PFSK-1 (cell line): ENCODE data around the gene NT5DC1.

Experiments used
- FOXP2 ChIP-seq: optimal IDR thresholded peaks from 2 replicates; pipeline ENCODE3; 2011; ENCODE audit warnings: borderline replicate concordance, control low read depth, inconsistent platforms; ENCODE audit not compliant: insufficient read depth; ENCODE audit errors: extremely low read length, extremely low read depth
- POLR2AphosphoS5 ChIP-seq: IDR thresholded peaks from 2 replicates; pipeline ENCODE4 v1.6.1; 2012; ENCODE audit warnings: low read depth, mild to moderate bottlenecking, control low read depth, low read length, moderate library complexity
- REST ChIP-seq, 2 experiments: IDR thresholded peaks; 2 replicates each; pipeline versions ENCODE4 v1.6.1 to v1.8.0; 2011 to 2012; ENCODE audit warnings: low read depth in 2 of 2, low read length in 2 of 2, control low read depth in 1 of 2, inconsistent platforms in 1 of 2, mild to moderate bottlenecking in 1 of 2, moderate library complexity in 1 of 2; ENCODE audit not compliant: insufficient read depth in 1 of 2
- SIN3A ChIP-seq: IDR thresholded peaks from 2 replicates; pipeline ENCODE4 v1.6.1; 2012; ENCODE audit warnings: mild to moderate bottlenecking, low read length, moderate library complexity, borderline replicate concordance; ENCODE audit not compliant: insufficient read depth
- TAF1 ChIP-seq: IDR thresholded peaks from 2 replicates; pipeline ENCODE4 v1.6.1; 2012; ENCODE audit warnings: low read length, control low read depth, borderline replicate concordance; ENCODE audit not compliant: insufficient read depth

NT5DC1 gene

GRCh38 chr6:116168148-116168547 is 67.5 kb downstream of the NT5DC1 start:
- no peak for TF ChIP-seq REST (IDR thresholded peaks at IDR 0.05; ENCODE audit: insufficient read depth in 1 of 2, low read depth in 2 of 2, low read length in 2 of 2)
- TF ChIP-seq SIN3A: no peak
- TF ChIP-seq POLR2AphosphoS5: no peak

GRCh38 chr6:116169880-116170279 is 69.2 kb downstream of the NT5DC1 start:
- TF ChIP-seq SIN3A: no peak
- no peak for TF ChIP-seq TAF1
- TF ChIP-seq REST (IDR thresholded peaks at IDR 0.05; ENCODE audit: insufficient read depth in 1 of 2, low read depth in 2 of 2, low read length in 2 of 2): no peak
- TF ChIP-seq POLR2AphosphoS5: no peak
- TF ChIP-seq FOXP2: no peak

GRCh38 chr6:116170358-116171057 is 69.9 kb downstream of the NT5DC1 start:
- TF ChIP-seq POLR2AphosphoS5: no peak
- TF ChIP-seq TAF1: no peak
- no peak for TF ChIP-seq REST (IDR thresholded peaks at IDR 0.05; ENCODE audit: insufficient read depth in 1 of 2, low read depth in 2 of 2, low read length in 2 of 2)

- TF ChIP-seq TAF1: no peak
- TF ChIP-seq SIN3A: no peak
- TF ChIP-seq FOXP2: no peak
- TF ChIP-seq POLR2AphosphoS5: no peak
- TF ChIP-seq REST (IDR thresholded peaks at IDR 0.05; ENCODE audit: insufficient read depth in 1 of 2, low read depth in 2 of 2, low read length in 2 of 2): no peak
Measured at GRCh38 chr6:116173928-116174327, 73.3 kb downstream of the NT5DC1 start.

GRCh38 chr6:116175344-116175743 is 74.7 kb downstream of the NT5DC1 start:
- no peak for TF ChIP-seq POLR2AphosphoS5
